GM18867 (cell line): ENCODE results near the gene KRT17.
"Not testable (repeated sequence)": the region's sequence is repeated elsewhere in the genome, so short reads cannot be mapped to it uniquely, and the experiment has no call there.

Source experiments
- ATAC-seq: cut with Tn5 transposase; IDR thresholded peaks from one replicate; pipeline ENCODE4 v1.9.1; 2021; ENCODE audit warnings: mild to moderate bottlenecking, moderate library complexity; ENCODE audit not compliant: unreplicated experiment

KRT17 gene

GRCh38 chr17:41621916-41622315 lies 2.5 kb downstream of the KRT17 start:
- ATAC-seq: no peak

GRCh38 chr17:41621435-41621817 lies 2.9 kb downstream of the KRT17 start:
- ATAC-seq: not testable (repeated sequence)

GRCh38 chr17:41620583-41621434 lies 3.6 kb downstream of the KRT17 start:
- ATAC-seq: no peak

GRCh38 chr17:41619927-41620582 lies 4.3 kb downstream of the KRT17 start:
- ATAC-seq: not testable (repeated sequence)

- ATAC-seq: no peak
Measured at GRCh38 chr17:41619036-41619926, 5.1 kb downstream of the KRT17 start.

- no peak for ATAC-seq
Measured at GRCh38 chr17:41618341-41619035, 5.9 kb downstream of the KRT17 start.

- no peak for ATAC-seq
Measured at GRCh38 chr17:41617698-41618097, 6.7 kb downstream of the KRT17 start.

GRCh38 chr17:41617136-41617535 lies 7.2 kb downstream of the KRT17 start:
- no peak for ATAC-seq

- ATAC-seq: not testable (repeated sequence)
Measured at GRCh38 chr17:41616486-41616885, 7.9 kb downstream of the KRT17 start.

GRCh38 chr17:41615454-41615853 lies 8.9 kb downstream of the KRT17 start:
- no peak for ATAC-seq

GRCh38 chr17:41614767-41615166 lies 9.6 kb downstream of the KRT17 start:
- not testable (repeated sequence) for ATAC-seq

- no peak for ATAC-seq
Measured at GRCh38 chr17:41614098-41614497, 10.3 kb downstream of the KRT17 start.

- no peak for ATAC-seq
Measured at GRCh38 chr17:41613277-41614082, 10.9 kb downstream of the KRT17 start.

- not testable (repeated sequence) for ATAC-seq
Measured at GRCh38 chr17:41612376-41613160, 11.8 kb downstream of the KRT17 start, which contains the start of gene KRT16. Gene KRT16 (minus strand): TSS chr17:41612767. CDS start chr17:41612688, 79 bp downstream.

GRCh38 chr17:41610965-41611640 lies 13.3 kb downstream of the KRT17 start:
- ATAC-seq: no peak

- not testable (repeated sequence) for ATAC-seq
Measured at GRCh38 chr17:41610061-41610517, 14.3 kb downstream of the KRT17 start.

- not testable (repeated sequence) for ATAC-seq
Measured at GRCh38 chr17:41606930-41607329, 17.4 kb downstream of the KRT17 start.

- no peak for ATAC-seq
Measured at GRCh38 chr17:41602524-41602923, 21.9 kb downstream of the KRT17 start.
